Activated naive CD4-positive, alpha-beta T cell treated with Interleukin-2 at 50 U/mL for 16 hours (primary cell): ENCODE measurements around the gene ABLIM2.

Source experiments
- DNase-seq: peaks from one replicate; pipeline ENCODE4 v3.0.0-alpha.2; 2020

The ABLIM2 gene

GRCh38 chr4:8192748-8193738, 34.4 kb upstream of the ABLIM2 start:
- DNase-seq: no peak

- no peak for DNase-seq
Observed at GRCh38 chr4:8191136-8191747, 32.6 kb upstream of the ABLIM2 start.

GRCh38 chr4:8189551-8190466, 31.2 kb upstream of the ABLIM2 start:
- DNase-seq: no peak

GRCh38 chr4:8188743-8189550, 30.3 kb upstream of the ABLIM2 start:
- DNase-seq: no peak

GRCh38 chr4:8188085-8188484, 29.5 kb upstream of the ABLIM2 start:
- DNase-seq: no peak

GRCh38 chr4:8185930-8186329, 27.3 kb upstream of the ABLIM2 start:
- no peak for DNase-seq

- DNase-seq: no peak
Observed at GRCh38 chr4:8185295-8185694, 26.7 kb upstream of the ABLIM2 start.

GRCh38 chr4:8184061-8184460, 25.4 kb upstream of the ABLIM2 start:
- DNase-seq: no peak

- DNase-seq: no peak
Observed at GRCh38 chr4:8182858-8183725, 24.5 kb upstream of the ABLIM2 start.

GRCh38 chr4:8182294-8182693, 23.7 kb upstream of the ABLIM2 start:
- DNase-seq: no peak

GRCh38 chr4:8181844-8182243, 23.2 kb upstream of the ABLIM2 start:
- no peak for DNase-seq

GRCh38 chr4:8181119-8181518, 22.5 kb upstream of the ABLIM2 start:
- DNase-seq: no peak

- DNase-seq: no peak
Observed at GRCh38 chr4:8180310-8181093, 21.9 kb upstream of the ABLIM2 start.

- no peak for DNase-seq
Observed at GRCh38 chr4:8179771-8180170, 21.2 kb upstream of the ABLIM2 start.

GRCh38 chr4:8179074-8179473, 20.5 kb upstream of the ABLIM2 start:
- DNase-seq: no peak

GRCh38 chr4:8177956-8178355, 19.3 kb upstream of the ABLIM2 start:
- no peak for DNase-seq

GRCh38 chr4:8177552-8177951, 18.9 kb upstream of the ABLIM2 start:
- DNase-seq: no peak

GRCh38 chr4:8176547-8177399, 18.2 kb upstream of the ABLIM2 start:
- peak; percentile 30 for DNase-seq

GRCh38 chr4:8175686-8176085, 17.1 kb upstream of the ABLIM2 start:
- no peak for DNase-seq
